H1 (cell line): ENCODE measurements around the gene LEMD1. TPM values are rescaled to one million over a fixed set of nuclear protein-coding genes. Genes with fewer than 3 reads are reported as not detected.

Experiments
- CTCF ChIA-PET: fragments of 300-600 bp; sonication (Branson Sonifier 250); formaldehyde crosslinking; loops from one replicate; lab custom pipeline; 2021; ENCODE audit not compliant: partially characterized antibody; lab: Charles Lee
- POLR2A ChIA-PET: fragments of 300-600 bp; sonication (Branson Sonifier 250); formaldehyde crosslinking; loops from one replicate; lab custom pipeline; 2021; ENCODE audit warnings: inconsistent platforms; ENCODE audit not compliant: partially characterized antibody; lab: Charles Lee
- DNase-seq, 2 experiments: peaks; one replicate each; pipeline versions ENCODE4 v3.0.0 to v3.0.0-alpha.2; 2010 to 2022; ENCODE audit warnings: low spot score in 2 of 2, low read depth in 1 of 2, mixed read lengths in 1 of 2
- FAIRE-seq: peaks from 2 replicates; lab custom pipeline; 2011; peaks lifted over from hg19 to GRCh38; lab: Jason Lieb, UNC
- H2AFZ ChIP-seq: 2 replicates; pipeline ENCODE4 v1.8.1; 2012; ENCODE audit warnings: low read length, inconsistent platforms
- H2AK5ac ChIP-seq: 2 replicates; pipeline ENCODE4 v1.6.1; 2013; ENCODE audit warnings: low read depth, low read length
- H2BK120ac ChIP-seq: replicated peaks from 2 replicates; pipeline ENCODE3; 2013; ENCODE audit warnings: low read depth, low read length, inconsistent platforms
- H2BK12ac ChIP-seq: 2 replicates; pipeline ENCODE4 v1.6.1; 2013; ENCODE audit warnings: low read depth, low read length
- H2BK15ac ChIP-seq: 2 replicates; pipeline ENCODE4 v1.6.1; 2013; ENCODE audit warnings: low read length
- H2BK20ac ChIP-seq: 2 replicates; pipeline ENCODE4 v1.6.1; 2013; ENCODE audit warnings: low read length
- H2BK5ac ChIP-seq: 2 replicates; pipeline ENCODE4 v1.6.1; 2013; ENCODE audit warnings: low read depth, low read length
- H3K14ac ChIP-seq: 2 replicates; pipeline ENCODE4 v1.6.1; 2013; ENCODE audit warnings: inconsistent platforms; ENCODE audit not compliant: insufficient read length
- H3K18ac ChIP-seq: 2 replicates; pipeline ENCODE4 v1.6.1; 2013; ENCODE audit warnings: low read length; ENCODE audit errors: extremely low read depth
- H3K23ac ChIP-seq: 2 replicates; pipeline ENCODE4 v1.6.1; 2013; ENCODE audit warnings: inconsistent platforms; ENCODE audit not compliant: insufficient read length
- H3K23me2 ChIP-seq: 2 replicates; pipeline ENCODE4 v1.6.1; 2013; ENCODE audit warnings: low read depth, low read length
- H3K27ac ChIP-seq: 2 replicates; pipeline ENCODE4 v1.6.1; 2011; ENCODE audit warnings: low read depth, low read length, inconsistent platforms
- H3K27me3 ChIP-seq, 4 experiments: replicated peaks in 1 of 4; 1 replicate in 1 of 4; 2 replicates in 3 of 4; pipeline versions ENCODE4 v1.6.1 to v1.8.1; 2011 to 2013; ENCODE audit warnings: low read length in 3 of 4, mild to moderate bottlenecking in 3 of 4, inconsistent platforms in 2 of 4, mixed read lengths in 2 of 4, moderate library complexity in 1 of 4; ENCODE audit not compliant: control insufficient read depth in 3 of 4, insufficient read depth in 3 of 4; ENCODE audit errors: extremely low read depth in 1 of 4
- H3K36me3 ChIP-seq, 4 experiments: 2 replicates each; pipeline versions ENCODE4 v1.6.1 to v1.8.1; 2011 to 2013; ENCODE audit warnings: mild to moderate bottlenecking in 4 of 4, low read length in 3 of 4, moderate library complexity in 2 of 4, control low read depth in 1 of 4, inconsistent platforms in 1 of 4; ENCODE audit not compliant: insufficient read depth in 4 of 4, control insufficient read depth in 2 of 4
- H3K4ac ChIP-seq: replicated peaks from 2 replicates; pipeline ENCODE3; 2013; ENCODE audit warnings: low read length, low read depth, mixed read lengths, inconsistent platforms; ENCODE audit not compliant: insufficient read length
- H3K4me1 ChIP-seq, 4 experiments: replicated peaks in 1 of 4; 1 replicate in 1 of 4; 2 replicates in 3 of 4; pipeline versions ENCODE4 v1.6.1 to v1.8.1; 2011 to 2013; ENCODE audit warnings: low read length in 3 of 4, inconsistent platforms in 2 of 4, mixed read lengths in 1 of 4; ENCODE audit not compliant: insufficient read depth in 4 of 4, control insufficient read depth in 3 of 4
- H3K4me2 ChIP-seq, 2 experiments: 2 replicates each; pipeline versions ENCODE4 v1.6.1 to v1.8.1; 2011 to 2013; ENCODE audit warnings: low read depth in 2 of 2, low read length in 2 of 2, control low read depth in 1 of 2, inconsistent platforms in 1 of 2, mild to moderate bottlenecking in 1 of 2; ENCODE audit not compliant: insufficient read depth in 1 of 2
- H3K4me3 ChIP-seq, 4 experiments: fragments of 200-600, 300-600 bp in 1 of 4; sonication (generic), shearing (Covaris generic), sonication (Bioruptor Twin) in 1 of 4; 2 replicates each; pipeline versions ENCODE4 v1.5.1 to v1.8.1; 2011 to 2016; ENCODE audit warnings: low read length in 4 of 4, low read depth in 3 of 4, control low read depth in 2 of 4, inconsistent platforms in 2 of 4, mild to moderate bottlenecking in 2 of 4, mixed read lengths in 1 of 4, moderate library complexity in 1 of 4; ENCODE audit not compliant: insufficient read depth in 2 of 4; ENCODE audit errors: extremely low read depth in 1 of 4
- H3K56ac ChIP-seq: replicated peaks from 2 replicates; pipeline ENCODE3; 2013; ENCODE audit warnings: low read depth, mild to moderate bottlenecking, mixed read lengths, low read length, inconsistent platforms; ENCODE audit not compliant: insufficient read length
- H3K79me1 ChIP-seq: 2 replicates; pipeline ENCODE4 v1.6.1; 2013; ENCODE audit warnings: low read depth, low read length, control low read depth
- H3K79me2 ChIP-seq, 2 experiments: 2 replicates each; pipeline versions ENCODE4 v1.6.1 to v1.8.1; 2012 to 2013; ENCODE audit warnings: low read length in 2 of 2, mild to moderate bottlenecking in 2 of 2, inconsistent platforms in 1 of 2; ENCODE audit not compliant: insufficient read depth in 2 of 2, control insufficient read depth in 1 of 2
- H3K9ac ChIP-seq, 4 experiments: replicated peaks in 1 of 4; 1 replicate in 1 of 4; 2 replicates in 3 of 4; pipeline versions ENCODE4 v1.6.1 to v1.8.1; 2011 to 2013; ENCODE audit warnings: low read depth in 3 of 4, low read length in 3 of 4, control low read depth in 2 of 4, mild to moderate bottlenecking in 2 of 4, moderate library complexity in 2 of 4, inconsistent platforms in 1 of 4; ENCODE audit errors: extremely low read depth in 1 of 4
- H3K9me3 ChIP-seq, 2 experiments: 2 replicates each; pipeline versions ENCODE4 v1.6.1 to v1.8.1; 2012 to 2013; ENCODE audit warnings: mild to moderate bottlenecking in 2 of 2, moderate library complexity in 2 of 2, control low read depth in 1 of 2, inconsistent platforms in 1 of 2, low read depth in 1 of 2, low read length in 1 of 2, mixed read lengths in 1 of 2; ENCODE audit not compliant: insufficient read depth in 2 of 2
- H4K20me1 ChIP-seq, 2 experiments: replicated peaks in 1 of 2; 2 replicates each; pipeline versions ENCODE3 to v1.8.1; 2011 to 2013; ENCODE audit warnings: inconsistent platforms in 2 of 2, low read length in 2 of 2, mild to moderate bottlenecking in 1 of 2; ENCODE audit not compliant: insufficient read depth in 2 of 2, control insufficient read depth in 1 of 2
- H4K5ac ChIP-seq: 2 replicates; pipeline ENCODE4 v1.6.1; 2013; ENCODE audit warnings: low read length, low read depth, mixed read lengths, inconsistent platforms; ENCODE audit not compliant: insufficient read length
- H4K8ac ChIP-seq: 2 replicates; pipeline ENCODE4 v1.8.0; 2013; ENCODE audit warnings: mild to moderate bottlenecking, moderate library complexity, low read length, inconsistent platforms; ENCODE audit not compliant: insufficient read depth; ENCODE audit errors: extremely low read depth
- H4K91ac ChIP-seq: replicated peaks from 2 replicates; pipeline ENCODE3; 2013; ENCODE audit warnings: low read length, mixed read lengths, inconsistent platforms; ENCODE audit not compliant: insufficient read length
- CHD2 ChIP-seq: IDR thresholded peaks from 2 replicates; pipeline ENCODE4 v1.6.1; 2012; ENCODE audit warnings: low read length, improper control_type of control experiment
- CTBP2 ChIP-seq: IDR thresholded peaks from 2 replicates; pipeline ENCODE4 v1.7.0; 2011; ENCODE audit warnings: borderline replicate concordance, mild to moderate bottlenecking, moderate library complexity, mixed read lengths, low read length; ENCODE audit not compliant: insufficient read depth, insufficient read length
- GABPA ChIP-seq: IDR thresholded peaks from 2 replicates; pipeline ENCODE4 v1.6.1; 2011; ENCODE audit warnings: mild to moderate bottlenecking, low read length, moderate library complexity, borderline replicate concordance; ENCODE audit not compliant: insufficient read depth
- HDAC2 ChIP-seq, 2 experiments: fragments of 300-600 bp in 1 of 2; sonication (generic) in 1 of 2; IDR thresholded peaks; 2 replicates each; pipeline ENCODE4 v1.6.1; 2011 to 2012; ENCODE audit warnings: low read depth in 2 of 2, low read length in 2 of 2, mild to moderate bottlenecking in 2 of 2, moderate library complexity in 2 of 2, borderline replicate concordance in 1 of 2, inconsistent platforms in 1 of 2
- RAD21 ChIP-seq, 2 experiments: IDR thresholded peaks in 1 of 2; conservative IDR thresholded peaks in 1 of 2; 2 replicates each; pipeline ENCODE4 v1.6.1; 2011; ENCODE audit warnings: low read depth in 2 of 2, low read length in 2 of 2, improper control_type of control experiment in 1 of 2, inconsistent platforms in 1 of 2, mild to moderate bottlenecking in 1 of 2, moderate library complexity in 1 of 2
- YY1 ChIP-seq: IDR thresholded peaks from 2 replicates; pipeline ENCODE4 v1.6.1; 2011; ENCODE audit warnings: low read depth, mild to moderate bottlenecking, low read length
- WGBS, 2 experiments: shearing (Covaris generic) in 1 of 2; methylation state at CpG; one replicate each; pipeline versions ENCODE4 v1.1.6 to v1.1.7; 2013 to 2015; ENCODE audit warnings: low lambda C conversion rate in 2 of 2, mixed read lengths in 2 of 2, inconsistent platforms in 1 of 2, low coverage in 1 of 2, missing lambda C conversion rate in 1 of 2; ENCODE audit not compliant: insufficient replicate concordance in 2 of 2, insufficient coverage in 1 of 2, insufficient read length in 1 of 2; ENCODE audit errors: extremely low coverage in 1 of 2, missing lambda C conversion rate in 1 of 2; 5-methylcytosine and 5-hydroxymethylcytosine counted together
- polyA plus RNA-seq, 7 experiments: library from polyadenylated mRNA; depleted of rRNA in 3 of 7; stranded (reverse) in 5 of 7; unstranded in 2 of 7; fragments of >200 nt in 5 of 7; fragments of 200-250 nt in 2 of 7; gene quantifications; 1 replicate in 5 of 7; 2 replicates in 1 of 7; 4 replicates in 1 of 7; pipeline versions ENCODE4 v1.2.1 to v1.2.3, GENCODE V29; 2011 to 2013; ENCODE audit warnings: missing spikeins in 2 of 7, mixed read lengths in 2 of 7
- total RNA-seq: library from RNA; stranded (reverse); fragmentation: NEBNext Ultra II Directional; extraction: Animal tissue kit (Norgen Biotek cat#: 25700); gene quantifications from 2 replicates; pipeline ENCODE4 v1.2.1, GENCODE V29; 2021
- TF ChIP-seq, protein P1 (sequence below), 3 experiments: IDR thresholded peaks; 1 replicate in 2 of 3; 2 replicates in 1 of 3; pipeline versions ENCODE4 v1.5.1 to v1.6.1; 2011; ENCODE audit warnings: low read length in 3 of 3, mild to moderate bottlenecking in 3 of 3, inconsistent platforms in 2 of 3, low read depth in 1 of 3, moderate library complexity in 1 of 3; ENCODE audit not compliant: insufficient read depth in 1 of 3; ENCODE audit errors: control extremely low read depth in 1 of 3
- TF ChIP-seq, protein P2 (sequence below): IDR thresholded peaks from 2 replicates; pipeline ENCODE4 v1.6.1; 2011; ENCODE audit warnings: low read depth, mild to moderate bottlenecking, low read length; ENCODE audit not compliant: insufficient read depth

Gene LEMD1
- total and polyA plus RNA-seq, 2 of the 8 experiments (the other 6 are each of a cell fraction or from before 2014, with no cell fraction given), result 10.0 to 10.5 TPM

DNA sequence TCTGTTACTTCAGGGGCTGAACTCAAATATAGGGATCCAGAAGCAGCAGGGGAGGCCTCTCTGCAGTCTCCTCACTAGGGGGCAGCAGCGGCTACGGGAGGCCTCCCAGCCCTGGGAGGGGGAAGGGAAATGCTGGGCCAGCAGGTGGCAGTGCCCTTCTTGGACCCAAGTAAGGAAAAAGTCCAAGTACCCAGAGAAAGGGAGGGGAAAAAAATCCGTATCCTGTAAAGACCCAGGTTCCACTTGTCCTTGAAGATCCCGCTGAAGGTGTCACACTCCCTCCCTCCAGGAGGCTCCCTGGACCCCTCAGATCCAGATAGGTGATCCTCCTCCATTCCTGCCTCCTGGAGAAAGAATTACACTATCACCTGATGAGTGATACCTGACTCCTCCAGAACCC is 86.2 kb downstream of the LEMD1 start:
- Histone ChIP-seq H3K4me1 (peaks cover 0 to 3% (median under 1%) of the 10 kb centered on the region in 4 experiments; a peak in 4 of 7 replicates), H3K9ac (no peak overlapping the region), H2BK20ac (no peak overlapping the region), H3K36me3 (no peaks in the 10 kb centered on the region), H3K4me3 (no peak overlapping the region), H3K4me2 (no peak overlapping the region), H3K79me2 (no peaks in the 10 kb centered on the region), H3K56ac (no peak overlapping the region), H3K18ac (no peak overlapping the region), H2AK5ac (no peak overlapping the region), H2BK120ac (no peak overlapping the region), H4K20me1 (no peaks in the 10 kb centered on the region), H4K8ac (no peak overlapping the region), H3K27ac (no peak overlapping the region), H3K27me3 (no peaks in the 10 kb centered on the region; a peak in 3 of 7 replicates), H4K5ac (no peak overlapping the region), H2BK12ac (no peak overlapping the region), H3K79me1 (no peaks in the 10 kb centered on the region), H2BK5ac (no peak overlapping the region), H3K4ac (no peak overlapping the region), H4K91ac (no peak overlapping the region), H3K23me2 (peaks cover 2% of the 10 kb centered on the region; the same call in 1 of the 2 replicates), H2AFZ (no peak overlapping the region), H3K9me3 (no peaks in the 10 kb centered on the region), H3K23ac (no peak overlapping the region), H3K14ac (no peak overlapping the region), H2BK15ac (no peak overlapping the region)
- CTCF ChIA-PET, result interaction anchor here (0.6 to 67.1 kb wide), 50 partner anchors 10 to 325 kb away, joined by 3 to 2424 read pairs (median 4); partner anchors contain the start of genes BLACAT1, KLHDC8A and NUAK2
- no peak for FAIRE-seq
- 8% methylated on average over 2 of the region's 4 CpGs; no CpG with 5 or more reads in 1 of the 2 experiments for WGBS, 2 experiments
- POLR2A ChIA-PET, result interaction anchor here (1.4 to 3.1 kb wide), 2 partner anchors 11 to 180 kb away, joined by 3 to 9 read pairs; no protein-coding TSS in a partner anchor
- peak; percentile 78 to 91 for DNase-seq
- TF ChIP-seq YY1, result no peak
- TF ChIP-seq, protein P1, sequence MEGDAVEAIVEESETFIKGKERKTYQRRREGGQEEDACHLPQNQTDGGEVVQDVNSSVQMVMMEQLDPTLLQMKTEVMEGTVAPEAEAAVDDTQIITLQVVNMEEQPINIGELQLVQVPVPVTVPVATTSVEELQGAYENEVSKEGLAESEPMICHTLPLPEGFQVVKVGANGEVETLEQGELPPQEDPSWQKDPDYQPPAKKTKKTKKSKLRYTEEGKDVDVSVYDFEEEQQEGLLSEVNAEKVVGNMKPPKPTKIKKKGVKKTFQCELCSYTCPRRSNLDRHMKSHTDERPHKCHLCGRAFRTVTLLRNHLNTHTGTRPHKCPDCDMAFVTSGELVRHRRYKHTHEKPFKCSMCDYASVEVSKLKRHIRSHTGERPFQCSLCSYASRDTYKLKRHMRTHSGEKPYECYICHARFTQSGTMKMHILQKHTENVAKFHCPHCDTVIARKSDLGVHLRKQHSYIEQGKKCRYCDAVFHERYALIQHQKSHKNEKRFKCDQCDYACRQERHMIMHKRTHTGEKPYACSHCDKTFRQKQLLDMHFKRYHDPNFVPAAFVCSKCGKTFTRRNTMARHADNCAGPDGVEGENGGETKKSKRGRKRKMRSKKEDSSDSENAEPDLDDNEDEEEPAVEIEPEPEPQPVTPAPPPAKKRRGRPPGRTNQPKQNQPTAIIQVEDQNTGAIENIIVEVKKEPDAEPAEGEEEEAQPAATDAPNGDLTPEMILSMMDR (IDR thresholded peaks at IDR 0.05; ENCODE audit: control extremely low read depth in 1 of 3, insufficient read depth in 1 of 3, low read depth in 1 of 3, low read length in 3 of 3), result peak; percentile 93 to 99 (median 94)
- TF ChIP-seq HDAC2 (IDR thresholded peaks at IDR 0.05; ENCODE audit: borderline replicate concordance in 1 of 2, low read depth in 2 of 2, low read length in 2 of 2), result peak in 1 of 2 experiments; percentile 77; a peak in 1 of 4 replicates
- peak; percentile 61; the same call in 1 of the 2 replicates for TF ChIP-seq CHD2
- peak; percentile 31 for TF ChIP-seq CTBP2
- TF ChIP-seq GABPA, result no peak; the same call in 1 of the 2 replicates
- TF ChIP-seq RAD21 (IDR thresholded peaks at IDR 0.05 in 1 of 2, conservative IDR thresholded peaks at IDR 0.05 in 1 of 2; ENCODE audit: low read depth in 2 of 2, low read length in 2 of 2), result peak; percentile 78 to 89
- TF ChIP-seq, protein P2, sequence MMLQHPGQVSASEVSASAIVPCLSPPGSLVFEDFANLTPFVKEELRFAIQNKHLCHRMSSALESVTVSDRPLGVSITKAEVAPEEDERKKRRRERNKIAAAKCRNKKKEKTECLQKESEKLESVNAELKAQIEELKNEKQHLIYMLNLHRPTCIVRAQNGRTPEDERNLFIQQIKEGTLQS, result 0 out of 2 replicates have a peak, but pooled peaks have one; percentile 29
